GM21526 (cell line): Measurements from ENCODE around the gene TLR6.
"Not testable (repeated sequence)": the region's sequence is repeated elsewhere in the genome, so short reads cannot be mapped to it uniquely, and the experiment has no call there.

Experiments
- ATAC-seq: cut with Tn5 transposase; IDR thresholded peaks from one replicate; pipeline ENCODE4 v1.9.1; 2021; ENCODE audit warnings: moderate library complexity; ENCODE audit not compliant: unreplicated experiment, low FRiP score

Gene TLR6

DNA sequence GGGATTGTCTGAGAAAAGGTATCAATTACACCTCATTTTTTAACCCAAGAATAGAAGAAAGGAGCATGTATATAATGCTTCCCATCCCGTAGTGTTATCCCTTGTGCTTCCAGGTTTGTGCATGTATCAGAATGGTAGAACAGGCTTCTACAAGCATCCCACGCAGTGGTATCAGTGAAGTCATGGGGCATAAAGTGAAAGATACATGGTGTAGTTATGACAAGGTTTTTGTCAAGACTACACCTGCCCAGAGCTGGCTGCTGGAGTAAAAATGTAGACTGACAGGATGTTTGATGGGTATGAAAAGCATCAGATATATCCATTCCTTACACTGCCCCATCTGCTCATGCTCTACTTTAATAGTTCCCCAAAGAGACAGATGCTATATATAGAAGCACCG is 61.5 kb downstream of the TLR6 start:
- no peak for ATAC-seq

DNA sequence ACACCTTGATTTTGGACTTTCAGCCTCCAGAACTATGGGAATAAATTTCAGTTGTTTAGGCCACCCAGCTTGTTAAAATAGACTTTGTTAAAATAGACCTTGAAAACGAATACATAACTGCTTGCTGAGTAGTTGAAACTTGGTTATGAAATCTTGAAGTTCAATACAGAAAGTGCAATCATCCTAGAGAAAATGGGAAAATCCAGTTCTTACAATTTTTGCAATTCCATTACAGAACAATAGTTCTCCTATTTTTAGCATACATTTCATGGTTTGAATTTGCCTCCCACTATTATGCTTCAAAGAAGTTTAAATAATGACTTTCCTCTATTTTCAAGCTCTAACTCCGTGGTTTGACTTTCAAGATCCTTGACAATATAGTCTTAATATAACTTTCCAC is 62.6 kb downstream of the TLR6 start:
- ATAC-seq: no peak

DNA sequence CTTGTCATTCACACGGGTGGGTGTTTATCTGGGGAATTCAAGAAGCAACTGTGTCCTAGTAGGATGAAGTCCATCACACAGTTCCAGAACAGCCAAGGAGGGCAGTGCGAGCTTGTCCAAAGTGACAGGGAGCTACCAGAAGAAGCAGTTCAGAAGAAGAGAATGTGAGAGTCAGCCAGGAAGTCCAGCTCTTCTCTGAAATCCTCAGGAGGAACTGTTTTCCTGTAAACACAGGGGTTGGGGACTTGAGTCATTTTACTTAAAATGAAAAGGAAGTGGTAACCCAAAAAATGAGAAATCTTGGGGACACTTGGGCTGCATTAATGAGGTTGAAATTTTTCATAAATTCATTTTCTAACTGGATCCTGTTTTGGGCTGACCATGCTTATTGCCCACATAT is 65.6 kb downstream of the TLR6 start:
- ATAC-seq: no peak

DNA sequence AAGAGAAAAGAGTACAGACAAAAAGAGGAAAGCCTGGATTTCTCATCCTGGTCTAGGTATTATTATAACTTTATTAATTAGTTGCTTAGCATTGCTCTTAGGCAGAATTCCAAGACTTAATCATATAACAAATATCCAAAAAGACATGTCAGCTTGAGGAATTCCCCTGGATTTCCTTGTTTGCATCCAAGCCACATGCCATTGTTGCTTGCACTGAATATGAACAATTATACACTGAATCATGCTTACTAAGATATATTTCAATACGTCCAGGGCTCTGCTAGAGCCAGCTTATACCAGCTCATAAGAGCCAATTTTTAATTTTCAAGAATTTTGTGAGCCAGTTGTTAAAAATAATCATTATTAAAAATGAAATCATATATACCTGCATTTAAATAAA is 68.3 kb downstream of the TLR6 start:
- no peak for ATAC-seq

DNA sequence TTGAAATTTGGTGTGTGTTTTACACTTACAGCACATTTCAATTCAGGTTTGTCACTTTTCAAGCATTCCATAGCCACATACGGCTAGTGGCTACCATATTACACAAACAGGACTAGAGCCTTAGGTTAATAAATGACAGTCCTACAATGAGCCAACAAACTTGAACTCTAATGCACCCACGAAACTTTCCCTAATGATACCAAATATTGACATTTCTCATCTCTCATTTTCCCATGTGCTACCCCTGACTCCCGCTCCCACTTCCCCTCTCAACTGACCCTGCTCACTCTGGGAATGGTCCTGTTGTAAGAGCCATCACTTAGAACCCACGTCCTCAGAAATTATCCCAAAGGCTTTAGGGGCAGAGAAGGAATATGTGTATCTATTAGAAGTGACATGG is 68.9 kb downstream of the TLR6 start:
- no peak for ATAC-seq

DNA sequence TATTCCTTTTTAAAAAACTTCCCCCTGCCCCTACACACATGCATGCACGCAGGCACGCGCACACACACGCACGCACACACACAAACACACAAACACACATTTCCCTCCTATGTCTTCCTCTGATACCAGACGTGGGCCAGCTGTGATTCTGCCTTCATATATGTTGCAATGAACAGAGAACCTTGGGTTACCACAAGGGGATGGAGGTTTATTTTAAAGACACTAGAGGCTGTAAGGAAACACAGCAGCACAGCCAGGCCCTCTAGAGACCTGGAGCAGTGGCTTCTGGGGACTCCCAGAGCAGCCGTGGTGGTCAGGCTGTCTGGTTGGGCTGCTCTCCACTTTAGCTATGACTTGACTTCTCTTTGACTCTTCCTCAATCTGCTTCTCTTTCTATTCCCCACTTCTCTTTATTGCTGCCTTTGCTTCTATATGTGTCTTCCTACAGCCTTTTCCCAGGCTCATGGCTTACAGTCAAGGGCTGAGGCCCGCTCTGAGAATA is 70.7 kb downstream of the TLR6 start:
- peak; percentile 40 for ATAC-seq

DNA sequence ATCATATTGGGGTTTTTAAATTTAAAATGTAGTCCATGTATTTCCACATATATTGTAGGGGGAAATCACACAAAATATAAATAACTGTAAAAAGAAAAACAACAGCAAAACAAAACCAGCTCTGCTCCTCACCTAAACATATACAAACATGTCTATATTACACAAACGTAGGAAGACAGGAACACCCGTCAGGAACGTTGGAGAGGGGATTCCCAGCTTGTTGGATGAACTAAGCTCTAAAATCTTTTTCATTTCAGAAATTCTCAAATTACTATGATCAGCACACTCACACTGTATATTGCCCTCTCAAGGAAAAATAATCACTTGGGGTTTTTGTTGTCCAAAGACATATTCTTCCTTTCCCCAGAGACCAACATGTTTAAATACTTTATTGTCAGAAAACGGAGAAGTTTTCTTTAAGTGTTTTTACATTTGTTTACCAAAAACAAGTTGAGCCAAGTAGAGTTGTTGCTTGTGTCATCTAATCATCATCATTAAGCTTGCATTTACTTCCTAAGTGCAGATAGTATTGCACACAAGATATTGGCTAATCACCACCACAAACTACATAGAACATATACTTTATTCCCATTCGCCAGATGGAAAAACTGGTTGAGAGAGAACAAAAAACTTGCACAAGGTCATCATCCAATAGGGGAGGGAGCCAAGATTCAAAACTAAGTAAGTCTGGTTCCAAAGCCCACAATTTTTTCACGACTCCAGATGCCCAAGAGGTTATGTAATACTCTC is 71.4 kb downstream of the TLR6 start:
- no peak for ATAC-seq

DNA sequence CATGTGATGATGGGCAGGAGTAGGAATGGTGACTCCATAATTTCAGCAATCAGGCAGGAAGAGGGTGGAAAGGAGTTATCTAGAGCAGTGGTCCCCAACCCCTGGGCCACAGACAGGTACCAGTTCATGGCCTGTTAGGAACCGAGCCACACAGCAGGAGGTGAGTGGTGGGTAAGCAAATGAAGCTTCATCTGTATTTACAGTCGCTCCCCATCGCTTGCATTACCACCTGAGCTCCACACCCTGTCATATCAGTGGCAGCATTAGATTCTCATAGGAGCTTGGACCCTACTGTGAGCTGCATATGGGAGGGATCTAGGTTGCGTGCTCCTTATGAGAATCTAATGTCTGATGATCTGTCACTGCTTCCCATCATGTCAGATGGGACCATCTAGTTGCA is 72.5 kb downstream of the TLR6 start:
- ATAC-seq: no peak

DNA sequence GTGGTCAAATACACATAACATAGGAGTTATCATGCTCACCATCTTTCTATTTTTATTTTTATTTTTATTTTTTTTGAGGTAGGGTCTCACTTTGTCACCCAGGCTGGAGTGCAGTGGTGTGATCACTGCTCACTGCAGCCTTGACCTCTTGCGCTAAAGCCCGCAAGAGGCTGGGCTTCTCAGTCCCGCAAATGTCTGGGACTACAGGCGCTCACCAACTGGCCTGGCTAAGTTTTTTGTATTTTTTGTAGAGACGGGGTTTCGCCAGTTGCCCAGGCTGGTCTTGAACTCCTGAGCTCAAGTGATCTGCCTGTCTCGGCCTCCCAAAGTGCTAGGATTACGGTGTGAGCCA is 73.5 kb downstream of the TLR6 start:
- ATAC-seq: no peak

DNA sequence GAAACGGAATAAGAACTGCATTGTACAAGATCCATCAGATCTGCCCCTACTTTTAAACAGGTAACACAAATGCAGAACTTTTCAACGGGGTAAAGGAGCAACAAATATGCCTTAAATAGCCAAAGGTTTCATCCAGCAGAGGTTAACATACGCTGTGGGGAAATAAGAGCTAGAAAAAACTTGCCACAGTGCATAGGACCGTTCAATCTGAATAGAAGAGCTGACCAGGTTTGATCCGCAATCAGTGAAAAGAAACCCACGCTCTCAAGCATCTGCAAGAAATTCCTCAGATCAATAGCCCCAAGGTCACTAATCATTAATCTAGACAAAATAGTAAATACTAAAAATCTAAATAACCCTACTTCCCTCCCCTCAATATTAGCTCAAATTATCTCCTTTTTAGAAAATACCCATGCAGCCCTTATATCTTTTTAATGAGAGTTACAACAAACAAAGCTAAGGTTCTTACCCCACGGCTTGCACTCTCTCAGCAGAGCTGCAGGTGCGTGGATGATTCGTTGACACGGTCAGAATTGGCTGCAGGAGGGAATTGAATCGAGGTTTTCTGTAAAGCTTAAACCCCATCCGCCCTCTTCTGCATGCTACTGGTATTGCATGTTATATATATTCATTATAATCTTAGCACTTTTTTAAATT is 74.0 kb downstream of the TLR6 start, which contains the start of gene TLR10:
TSS of gene TLR10 (minus strand) at position 539 of the 657 bp plus-strand sequence. CDS start 7,400 bp downstream, outside the sequence.
- ATAC-seq: peak; percentile 50

DNA sequence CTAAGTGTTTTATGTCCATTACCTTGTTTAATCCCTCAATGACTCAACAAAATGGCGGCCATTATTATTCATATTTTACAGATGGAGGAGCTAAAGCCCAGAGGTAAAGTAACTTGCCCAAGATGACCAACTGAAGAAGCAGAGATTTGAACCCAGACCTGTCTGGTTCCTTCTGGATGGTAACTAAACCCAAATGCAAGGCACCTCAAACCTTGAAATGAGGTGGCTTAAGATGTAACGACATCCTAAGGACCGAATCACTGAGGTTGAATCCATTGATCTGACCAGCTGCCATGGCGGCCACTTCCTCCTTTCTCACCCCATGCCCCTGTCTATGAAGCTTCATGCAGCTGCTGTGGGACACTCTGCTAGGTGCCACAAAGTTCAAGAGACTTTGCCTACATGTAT is 74.8 kb downstream of the TLR6 start:
- ATAC-seq: peak; percentile 36

DNA sequence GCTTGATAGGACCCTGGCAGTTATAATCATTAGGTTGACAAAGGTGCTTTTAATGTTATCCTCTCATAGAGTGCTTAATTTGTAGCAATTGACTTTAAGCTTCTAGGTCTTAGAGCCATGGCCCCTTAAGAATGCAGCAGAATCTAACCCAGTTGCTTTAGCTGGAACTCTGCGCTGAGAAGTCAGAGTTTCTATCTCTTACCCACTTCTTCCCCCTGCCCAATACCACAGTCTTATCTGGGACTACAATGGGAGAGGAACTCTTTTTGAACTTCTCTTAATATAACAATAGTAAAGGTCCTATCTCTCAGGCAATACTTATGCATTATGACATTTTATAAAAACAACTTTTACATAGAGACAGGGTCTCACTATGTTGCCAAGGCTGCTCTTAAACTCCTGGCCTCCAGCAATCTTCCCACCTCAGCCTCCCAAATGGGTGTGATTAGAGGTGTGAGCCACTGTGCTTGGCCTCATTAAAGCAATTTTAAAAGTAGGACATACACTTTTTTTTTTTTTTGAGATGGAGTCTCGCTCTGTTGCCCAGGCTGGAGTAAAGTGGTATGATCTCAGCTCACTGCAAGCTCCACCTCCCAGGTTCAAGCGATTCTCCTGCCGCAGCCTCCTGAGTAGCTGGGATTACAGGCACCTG is 75.7 kb downstream of the TLR6 start:
- ATAC-seq: no peak

DNA sequence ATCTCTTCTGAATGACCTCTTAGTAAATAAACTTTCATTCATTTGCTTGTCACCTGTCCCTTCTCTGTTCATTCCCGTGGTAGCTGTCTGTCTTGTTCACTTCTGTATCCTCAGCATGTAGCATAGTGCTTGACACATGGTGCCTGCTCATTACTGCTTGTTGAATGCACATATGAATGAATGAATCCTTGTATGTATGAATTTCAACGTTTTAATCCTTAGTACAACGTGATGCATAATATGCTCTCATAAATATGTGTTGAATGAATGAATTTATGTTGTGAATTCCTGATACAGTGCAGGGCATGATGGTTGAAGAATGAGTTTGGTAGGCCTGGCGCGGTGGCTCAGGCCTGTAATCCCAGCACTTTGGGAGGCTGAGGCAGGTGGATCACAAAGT is 76.8 kb downstream of the TLR6 start:
- ATAC-seq: no peak

DNA sequence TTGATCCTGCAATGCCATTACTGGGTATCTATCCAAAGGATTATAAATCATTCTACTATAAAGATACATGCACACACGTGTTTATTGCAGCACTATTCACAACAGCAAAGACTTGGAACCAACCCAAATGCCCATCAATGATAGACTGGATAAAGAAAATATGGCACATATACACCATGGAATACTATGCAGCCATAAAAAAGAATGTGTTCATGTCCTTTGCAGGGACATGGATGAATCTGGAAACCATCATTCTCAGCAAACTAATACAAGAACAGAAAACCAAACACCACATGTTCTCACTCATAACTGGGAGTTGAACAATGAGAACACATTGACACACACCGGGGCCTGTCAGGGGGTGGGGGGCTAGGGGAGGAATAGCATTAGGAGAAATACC is 78.7 kb downstream of the TLR6 start:
- not testable (repeated sequence) for ATAC-seq

DNA sequence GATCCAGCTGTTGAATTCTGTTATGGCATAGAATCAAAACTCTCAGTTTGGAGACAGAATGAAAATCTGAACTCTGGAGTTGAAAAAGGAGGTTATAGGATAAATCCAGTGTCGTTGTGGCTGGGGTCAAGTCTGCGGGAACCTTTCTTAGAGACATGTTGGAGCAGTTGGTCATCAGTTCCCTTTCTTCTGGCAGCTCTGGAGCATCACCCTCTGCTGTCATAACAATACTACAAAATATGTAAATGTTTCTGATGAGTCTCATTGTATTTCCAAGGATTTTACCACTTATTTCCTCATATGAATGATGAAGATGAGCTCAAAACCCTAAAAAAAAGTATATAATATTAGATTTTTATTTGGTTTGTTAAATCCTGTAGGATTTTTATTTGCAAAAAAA is 81.3 kb downstream of the TLR6 start:
- no peak for ATAC-seq

DNA sequence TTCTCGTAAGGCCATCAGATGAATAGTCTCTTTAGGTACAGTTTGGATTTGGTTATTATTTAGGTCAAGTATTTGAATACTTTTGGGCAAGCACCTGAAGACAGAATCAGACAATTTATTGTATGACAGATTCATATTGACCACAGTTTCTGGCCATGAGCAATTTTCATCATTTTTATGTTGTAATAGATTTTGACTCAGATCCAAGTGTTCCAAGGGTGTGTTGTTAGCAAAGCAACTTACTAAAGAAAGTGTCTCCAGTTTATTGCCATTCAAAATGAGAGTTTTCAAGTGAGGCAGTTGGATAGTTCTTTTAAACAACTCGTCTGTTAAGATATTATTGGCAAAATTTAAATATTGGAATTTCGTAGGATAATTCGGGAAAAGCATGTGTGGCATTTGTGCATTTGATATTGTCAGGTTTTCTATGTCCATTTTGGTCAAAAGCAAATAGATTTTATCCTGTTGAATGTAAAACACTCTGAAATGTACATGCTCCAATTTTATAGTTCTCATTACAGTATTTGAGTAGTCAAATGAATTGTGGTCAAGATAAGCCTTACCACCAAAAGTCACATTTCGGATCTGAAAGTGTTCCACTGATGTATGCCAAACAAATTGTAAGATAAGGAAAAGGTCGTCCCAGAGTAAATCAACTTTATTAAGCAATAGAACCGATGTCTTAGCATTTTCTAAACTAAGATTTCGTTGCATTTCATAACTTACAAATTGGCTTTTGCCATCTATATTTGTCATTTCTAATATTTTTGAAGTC is 82.2 kb downstream of the TLR6 start:
- ATAC-seq: no peak
